UCSD-AML1 (cell line): ENCODE results near the gene VENTX.
"Not testable (repeated sequence)": the region's sequence is repeated elsewhere in the genome, so short reads cannot be mapped to it uniquely, and the experiment has no call there.

Experiments
- DNase-seq: peaks from one replicate; lab custom pipeline; 2025; ENCODE audit not compliant: unreplicated experiment; lab: John Stamatoyannopoulos, UW

The VENTX gene

GRCh38 chr10:133234796-133235195, 2.9 kb upstream of the VENTX start:
- not testable (repeated sequence) for DNase-seq

- no peak for DNase-seq
These were observed 2.3 kb upstream of the VENTX start for GRCh38 chr10:133235265-133235855.

- no peak for DNase-seq
These were observed 1.7 kb upstream of the VENTX start for GRCh38 chr10:133235932-133236331.

GRCh38 chr10:133236401-133237240, 1.0 kb upstream of the VENTX start:
- DNase-seq: no peak

- DNase-seq: no peak
These were observed 441 bp upstream of the VENTX start for GRCh38 chr10:133237241-133237587.

GRCh38 chr10:133238466-133238804, 780 bp downstream of the VENTX start:
- no peak for DNase-seq

GRCh38 chr10:133239990-133240389, 2.3 kb downstream of the VENTX start:
- no peak for DNase-seq

GRCh38 chr10:133241501-133242205, 4.0 kb downstream of the VENTX start:
- no peak for DNase-seq

- DNase-seq: no peak
These were observed 5.1 kb downstream of the VENTX start for GRCh38 chr10:133242611-133243356.

- no peak for DNase-seq
These were observed 5.9 kb downstream of the VENTX start for GRCh38 chr10:133243593-133243992.

- DNase-seq: no peak
These were observed 8.0 kb downstream of the VENTX start for GRCh38 chr10:133245439-133246235.

- no peak for DNase-seq
These were observed 8.6 kb downstream of the VENTX start for GRCh38 chr10:133246236-133246626.

GRCh38 chr10:133247681-133248333, 10.2 kb downstream of the VENTX start:
- DNase-seq: no peak

- no peak for DNase-seq
These were observed 10.7 kb downstream of the VENTX start for GRCh38 chr10:133248334-133248715.

- DNase-seq: no peak
These were observed 11.6 kb downstream of the VENTX start for GRCh38 chr10:133249094-133249780.

- no peak for DNase-seq
These were observed 12.5 kb downstream of the VENTX start for GRCh38 chr10:133249975-133250754.

GRCh38 chr10:133251388-133252222, 13.9 kb downstream of the VENTX start:
- no peak for DNase-seq

GRCh38 chr10:133252223-133252552, 14.5 kb downstream of the VENTX start:
- no peak for DNase-seq
